K562 (cell line): Measurements from ENCODE around the gene ZNF195. TPM values are rescaled to one million over a fixed set of nuclear protein-coding genes. Genes with fewer than 3 reads are reported as not detected.
"Not testable (repeated sequence)": the region's sequence is repeated elsewhere in the genome, so short reads cannot be mapped to it uniquely, and the experiment has no call there.

Experiments used
- ATAC-seq: fragments of 200-7000 bp; cut with Tn5 transposase; 3 replicates; pipeline ENCODE4 v1.9.1; 2020; ENCODE audit warnings: moderate library complexity
- BruUV-seq: library from RNA; stranded (reverse); fragments of 400-500 nt; replicated peaks from 2 replicates; lab custom pipeline; 2021; lab: Mats Ljungman, UMichigan
- CTCF ChIA-PET: fragments of 300-600 bp; formaldehyde crosslinking; extraction: SDS; loops from one replicate; lab custom pipeline; 2021; ENCODE audit warnings: low intra/inter-chr PET ratio; lab: Yijun Ruan, JAX
- POLR2A ChIA-PET: fragments of 300-600, 350-650 bp; sonication (Branson Sonifier 250); formaldehyde crosslinking; extraction: SDS; loops from one replicate; lab custom pipeline; 2021; ENCODE audit warnings: antibody characterized with exemption, inconsistent platforms; lab: Yijun Ruan, JAX
- DNase-seq, 4 experiments: peaks; one replicate each; pipeline versions ENCODE4 v3.0.0 to v3.0.0-alpha.2; 2011 to 2018; ENCODE audit warnings: low spot score in 3 of 4, mixed read lengths in 3 of 4; ENCODE audit errors: extremely low read depth in 1 of 4
- FAIRE-seq: peaks from 2 replicates; lab custom pipeline; 2011; peaks lifted over from hg19 to GRCh38; lab: Jason Lieb, UNC
- H2AFZ ChIP-seq: 2 replicates; pipeline ENCODE4 v1.6.0; 2011; ENCODE audit warnings: low read depth, low read length, control low read depth, inconsistent platforms
- H3K27ac ChIP-seq: fragments of 200-600 bp; 3 replicates; pipeline ENCODE4 v1.8.0; 2011; ENCODE audit warnings: low read depth, mild to moderate bottlenecking, control low read depth, inconsistent platforms, low read length, moderate library complexity, mixed read lengths; ENCODE audit errors: extremely low read depth
- H3K27me3 ChIP-seq, 2 experiments: fragments of 300-600 bp in 1 of 2; 2 replicates in 1 of 2; 3 replicates in 1 of 2; pipeline versions ENCODE4 v1.6.0 to v1.8.0; 2011; ENCODE audit warnings: inconsistent platforms in 2 of 2, low read length in 2 of 2, mild to moderate bottlenecking in 1 of 2, mixed read lengths in 1 of 2, moderate library complexity in 1 of 2; ENCODE audit not compliant: control insufficient read depth in 2 of 2, insufficient read depth in 2 of 2
- H3K36me3 ChIP-seq: fragments of 300-600 bp; 3 replicates; pipeline ENCODE4 v1.8.0; 2011; ENCODE audit warnings: mild to moderate bottlenecking, low read length, inconsistent platforms; ENCODE audit not compliant: control insufficient read depth, insufficient read depth
- H3K4me1 ChIP-seq, 2 experiments: fragments of 200-600 bp in 1 of 2; replicated peaks in 1 of 2; 2 replicates in 1 of 2; 3 replicates in 1 of 2; pipeline versions ENCODE4 v1.5.1 to v1.8.0; 2011; ENCODE audit warnings: inconsistent platforms in 2 of 2, low read length in 2 of 2, mild to moderate bottlenecking in 1 of 2, mixed read lengths in 1 of 2, moderate library complexity in 1 of 2; ENCODE audit not compliant: control insufficient read depth in 2 of 2, insufficient read depth in 2 of 2
- H3K4me2 ChIP-seq: 2 replicates; pipeline ENCODE4 v1.6.1; 2011; ENCODE audit warnings: low read length, control low read depth, inconsistent platforms, mixed read lengths; ENCODE audit not compliant: insufficient read depth
- H3K4me3 ChIP-seq: fragments of 200-600 bp; sonication (generic), shearing (Covaris generic); 2 replicates; pipeline ENCODE4 v1.5.1; 2016; ENCODE audit warnings: control low read depth, inconsistent platforms
- H3K79me2 ChIP-seq: fragments of 200-600 bp; 3 replicates; pipeline ENCODE4 v1.8.0; 2011; ENCODE audit warnings: low read length, inconsistent platforms; ENCODE audit not compliant: control insufficient read depth, insufficient read depth
- H3K9ac ChIP-seq, 2 experiments: 2 replicates each; pipeline versions ENCODE4 v1.6.0 to v1.6.1; 2011; ENCODE audit warnings: low read depth in 2 of 2, low read length in 2 of 2, control low read depth in 1 of 2, inconsistent platforms in 1 of 2, mild to moderate bottlenecking in 1 of 2, mixed read lengths in 1 of 2; ENCODE audit not compliant: insufficient read depth in 1 of 2
- H3K9me1 ChIP-seq: one replicate; pipeline ENCODE4 v1.6.0; 2011; ENCODE audit warnings: inconsistent platforms, mild to moderate bottlenecking, low read length, moderate library complexity; ENCODE audit not compliant: control insufficient read depth, insufficient read depth
- H3K9me3 ChIP-seq: replicated peaks from 2 replicates; pipeline ENCODE4 v1.5.1; 2011; ENCODE audit warnings: low read depth, low read length, inconsistent platforms; ENCODE audit not compliant: control insufficient read depth, insufficient read depth
- H4K20me1 ChIP-seq: replicated peaks from 2 replicates; pipeline ENCODE4 v1.6.1; 2011; ENCODE audit warnings: low read length, inconsistent platforms, mixed read lengths; ENCODE audit not compliant: control insufficient read depth, insufficient read depth
- WGBS: fragments of 100-300 bp; shearing (Covaris generic); methylation state at CpG from one replicate; pipeline ENCODE4 v1.1.6; 2016; ENCODE audit warnings: low coverage, mixed read lengths; ENCODE audit not compliant: insufficient coverage; ENCODE audit errors: missing lambda C conversion rate; 5-methylcytosine and 5-hydroxymethylcytosine counted together
- in situ Hi-C: fragments of 300-500 bp; cut with MboI; formaldehyde crosslinking; loops from 4 replicates; pipeline ENCODE4 v1.15.0; 2018; ENCODE audit warnings: inconsistent platforms, mixed read lengths
- intact Hi-C: fragments of 100-400 bp; cut with micrococcal nuclease; formaldehyde crosslinking; loops from 2 replicates; pipeline ENCODE4 v1.14.2; 2022
- polyA plus RNA-seq, 8 experiments: library from polyadenylated mRNA; depleted of rRNA in 4 of 8; stranded (reverse) in 5 of 8; unstranded in 3 of 8; fragments of >200 nt; fragmentation: Nextera tagmentation in 2 of 8; fragmentation: Illumina TruSeq in 1 of 8; extraction: Ambion mirVana in 2 of 8; extraction: Trizol in 1 of 8; gene quantifications; 2 replicates each; pipeline versions ENCODE4 v1.2.1 to v1.2.3, GENCODE V29; 2011 to 2014; ENCODE audit warnings: inconsistent platforms in 1 of 8, missing spikeins in 1 of 8
- total RNA-seq, 7 experiments: library from RNA; depleted of rRNA in 6 of 7; stranded (reverse); fragments of >200 nt in 6 of 7; fragmentation: Illumina TruSeq in 2 of 7; extraction: Trizol in 2 of 7; gene quantifications; 2 replicates each; pipeline versions ENCODE4 v1.2.1 to v1.2.3, GENCODE V29; 2011 to 2021; ENCODE audit warnings: low replicate concordance in 1 of 7

ZNF195 gene
- total and polyA plus RNA-seq, 9 of the 15 experiments (the other 6 are each of a cell fraction or from before 2014, with no cell fraction given) = 42.1 to 75.5 (median 60.4) TPM

DNA sequence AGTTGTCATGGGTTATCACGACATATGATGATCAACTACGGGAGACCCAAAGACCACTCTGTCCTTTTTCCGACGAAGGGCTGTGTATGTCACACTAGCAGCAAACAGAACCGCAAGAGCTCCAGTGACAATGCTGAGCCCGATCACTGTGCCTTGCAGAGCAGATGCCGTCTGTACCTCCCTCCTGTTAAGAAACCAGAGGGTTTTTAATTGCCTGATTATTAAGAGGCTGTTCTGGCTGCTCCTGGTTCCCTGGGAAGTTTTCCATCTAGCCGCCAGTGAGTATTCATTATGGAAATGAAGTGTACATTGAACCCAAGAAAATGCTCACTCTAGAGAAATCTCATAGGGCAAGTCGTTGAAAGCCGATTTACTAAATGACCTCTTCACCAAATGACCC lies 49.1 kb upstream of the ZNF195 start:
- H3K4me2 ChIP-seq, ATAC-seq, H3K9me1 ChIP-seq, intact Hi-C loops, in situ Hi-C loops, H3K9me3 ChIP-seq, H3K4me3 ChIP-seq, H3K79me2 ChIP-seq, H3K27ac ChIP-seq, H3K4me1 ChIP-seq, CTCF ChIA-PET, POLR2A ChIA-PET, H3K9ac ChIP-seq, FAIRE-seq, H3K27me3 ChIP-seq, H4K20me1 ChIP-seq, H2AFZ ChIP-seq, BruUV-seq, DNase-seq, H3K36me3 ChIP-seq: not testable (repeated sequence)
- WGBS = 41% methylated on average over 10 of the region's 10 CpGs

DNA sequence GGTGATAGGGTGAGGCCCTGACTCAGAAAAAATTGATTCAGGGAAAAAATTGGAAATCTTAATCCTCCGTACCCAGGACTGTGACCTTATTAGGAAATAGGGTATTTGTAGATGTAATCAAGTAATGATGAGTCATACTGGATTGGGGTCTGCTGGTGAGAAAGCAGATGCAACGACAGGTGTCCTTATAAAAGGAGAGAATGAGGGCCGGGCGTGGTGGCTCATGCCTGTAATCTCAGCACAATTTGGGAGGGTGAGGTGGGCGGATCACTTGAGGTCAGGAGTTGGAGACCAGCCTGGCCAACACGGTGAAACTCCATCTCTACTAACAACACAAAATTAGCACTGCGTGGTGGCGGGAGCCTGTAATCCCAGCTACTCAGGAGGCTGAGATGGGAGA lies 47.6 kb upstream of the ZNF195 start:
- H3K9me3 ChIP-seq, intact Hi-C loops, FAIRE-seq, ATAC-seq, H3K27me3 ChIP-seq, H3K36me3 ChIP-seq, CTCF ChIA-PET, POLR2A ChIA-PET, H3K4me2 ChIP-seq, H2AFZ ChIP-seq, BruUV-seq, H4K20me1 ChIP-seq, H3K4me3 ChIP-seq, DNase-seq, in situ Hi-C loops, H3K27ac ChIP-seq, H3K79me2 ChIP-seq, H3K9ac ChIP-seq, H3K9me1 ChIP-seq: not testable (repeated sequence)
- peaks cover 0 to 16% of the 10 kb centered on the region in 2 experiments; a peak in 2 of 5 replicates for H3K4me1 ChIP-seq
- WGBS = 35% methylated on average over 8 of the region's 8 CpGs

DNA sequence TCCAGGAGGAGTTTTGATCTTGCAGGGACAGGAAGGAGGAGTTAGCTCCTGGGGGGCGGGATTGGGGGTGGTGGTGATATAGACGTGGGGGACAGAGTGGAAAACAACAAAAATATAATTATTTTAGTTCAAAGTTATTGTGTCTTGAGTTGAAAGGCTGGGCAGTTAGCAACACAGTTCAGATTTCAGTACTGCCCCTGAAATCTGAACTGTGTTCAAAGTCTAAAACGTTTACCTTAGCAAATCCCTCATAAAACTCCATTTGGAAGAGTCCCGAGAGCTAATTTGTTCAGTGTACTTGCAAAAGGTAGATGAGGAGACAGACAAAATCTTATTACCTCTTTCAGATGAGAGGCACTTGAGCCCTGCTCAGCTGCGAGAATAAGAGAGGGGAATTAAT lies 45.0 kb upstream of the ZNF195 start:
- peaks cover 0 to 16% of the 10 kb centered on the region in 2 experiments; a peak in 3 of 5 replicates for H3K4me1 ChIP-seq
- H3K36me3 ChIP-seq, H3K27ac ChIP-seq, CTCF ChIA-PET, ATAC-seq, intact Hi-C loops, H3K4me2 ChIP-seq, H3K79me2 ChIP-seq, H4K20me1 ChIP-seq, H3K9me1 ChIP-seq, H3K4me3 ChIP-seq, FAIRE-seq, H3K9ac ChIP-seq, H3K9me3 ChIP-seq, in situ Hi-C loops, BruUV-seq, H3K27me3 ChIP-seq, DNase-seq, POLR2A ChIA-PET, H2AFZ ChIP-seq: not testable (repeated sequence)
- 32% methylated on average over 5 of the region's 5 CpGs for WGBS
